IPS-NIHi11 (cell line): ENCODE measurements around the gene TST.

Experiments
- DNase-seq: peaks from one replicate; pipeline ENCODE4 v3.0.0; 2012; ENCODE audit warnings: mixed read lengths, low spot score

Gene TST

GRCh38 chr22:37053310-37054055 lies 34.2 kb upstream of the TST start:
- no peak for DNase-seq

DNA sequence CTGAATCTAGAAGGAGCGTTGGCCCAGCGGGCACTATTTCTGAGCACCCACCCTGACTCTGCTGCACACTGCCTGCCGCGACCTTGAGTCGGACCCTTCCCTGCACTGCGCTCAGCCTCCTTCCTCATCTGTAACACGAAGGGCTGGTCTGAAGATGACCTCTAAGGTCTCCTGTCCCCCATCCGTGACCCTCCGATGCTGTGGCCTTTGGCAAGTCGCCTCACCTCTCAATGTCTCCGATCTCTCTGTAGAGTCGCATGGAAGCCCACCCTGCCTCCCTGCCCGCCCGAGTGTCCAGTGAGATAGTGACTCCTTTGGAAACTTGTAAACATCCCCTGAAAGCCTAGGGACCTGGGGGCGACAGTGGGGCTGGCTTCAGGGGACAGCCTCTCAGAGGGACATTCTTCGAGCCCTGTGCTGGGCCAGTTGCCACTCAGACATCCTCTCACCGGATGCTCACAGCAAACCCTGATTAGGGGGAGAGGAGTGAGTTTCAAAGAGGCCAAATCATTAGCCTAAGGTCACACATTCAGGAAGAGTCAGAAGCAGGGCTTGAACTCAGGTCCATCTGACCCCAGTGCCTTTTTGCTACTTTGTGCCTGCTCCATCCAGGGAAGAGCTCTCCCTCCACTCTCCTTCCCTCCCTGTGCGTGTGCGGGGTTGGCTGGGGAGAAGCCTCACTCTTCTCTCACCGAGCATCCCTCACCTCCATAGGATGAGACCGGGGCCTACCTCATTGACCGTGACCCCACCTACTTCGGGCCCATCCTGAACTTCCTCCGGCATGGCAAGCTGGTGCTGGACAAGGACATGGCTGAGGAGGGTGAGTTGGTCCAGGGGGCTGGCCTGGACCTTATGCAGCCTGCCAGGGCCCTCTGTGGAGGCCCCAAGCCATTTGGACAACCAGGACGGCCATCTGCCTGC lies 33.4 kb upstream of the TST start:
- DNase-seq = no peak

GRCh38 chr22:37051391-37052385 lies 32.4 kb upstream of the TST start, which contains the start of gene KCTD17:
TSS of gene KCTD17 (plus strand) at chr22:37051742. CDS start at chr22:37051761, 19 bp downstream.
- peak; percentile 95 for DNase-seq

GRCh38 chr22:37050913-37051312 lies 31.7 kb upstream of the TST start:
- DNase-seq = no peak

- DNase-seq = no peak
Observed at GRCh38 chr22:37049224-37049623, 30.0 kb upstream of the TST start.

DNA sequence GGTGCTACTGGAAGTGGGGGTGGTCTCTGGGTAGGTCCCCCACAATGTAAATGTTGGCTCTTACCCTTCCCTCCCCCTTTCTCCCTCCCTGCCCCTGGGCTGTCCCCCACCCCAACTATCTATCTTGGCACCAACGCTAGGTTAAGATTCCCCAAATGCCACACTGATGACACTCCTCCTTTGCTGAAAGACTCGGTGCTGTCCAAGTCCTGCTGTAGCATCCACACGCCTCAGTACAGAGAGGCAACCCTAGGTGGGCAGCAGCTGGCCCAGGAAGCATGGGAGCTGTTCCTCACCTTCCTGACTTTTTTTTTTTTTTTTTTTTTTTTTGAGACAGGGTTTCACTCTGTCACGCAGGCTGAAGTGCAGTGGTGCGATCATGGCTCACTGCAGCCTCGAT lies 28.9 kb upstream of the TST start:
- no peak for DNase-seq

- DNase-seq = no peak
Observed at GRCh38 chr22:37047006-37047405, 27.8 kb upstream of the TST start.

- no peak for DNase-seq
Observed at GRCh38 chr22:37046589-37046988, 27.3 kb upstream of the TST start.

DNA sequence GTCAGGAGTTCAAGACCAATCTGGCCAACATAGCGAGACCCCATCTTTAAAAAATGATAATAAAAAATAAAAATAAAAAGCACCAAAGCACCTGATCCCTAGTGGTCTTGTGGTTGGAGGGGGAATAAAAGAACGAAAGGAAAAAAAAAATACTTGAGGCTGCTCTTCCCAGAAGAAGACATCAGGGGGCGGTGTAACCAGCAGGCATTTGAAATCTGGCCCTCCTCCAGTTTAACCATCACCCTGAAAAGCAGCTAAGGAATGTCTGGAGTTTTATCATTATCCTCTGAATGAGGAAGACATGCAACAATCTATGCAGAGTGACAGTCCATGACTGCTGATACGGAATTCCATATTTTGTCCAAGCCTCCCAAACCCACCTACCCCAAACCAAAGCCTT lies 26.7 kb upstream of the TST start:
- peak; percentile 66 for DNase-seq

GRCh38 chr22:37044634-37045625 lies 25.7 kb upstream of the TST start:
- DNase-seq = no peak

GRCh38 chr22:37043828-37044538 lies 24.7 kb upstream of the TST start:
- peak; percentile 74 for DNase-seq

- DNase-seq = no peak
Observed at GRCh38 chr22:37043209-37043827, 24.1 kb upstream of the TST start.

GRCh38 chr22:37039466-37039865 lies 20.2 kb upstream of the TST start:
- no peak for DNase-seq

- DNase-seq = no peak
Observed at GRCh38 chr22:37037669-37038068, 18.4 kb upstream of the TST start.

DNA sequence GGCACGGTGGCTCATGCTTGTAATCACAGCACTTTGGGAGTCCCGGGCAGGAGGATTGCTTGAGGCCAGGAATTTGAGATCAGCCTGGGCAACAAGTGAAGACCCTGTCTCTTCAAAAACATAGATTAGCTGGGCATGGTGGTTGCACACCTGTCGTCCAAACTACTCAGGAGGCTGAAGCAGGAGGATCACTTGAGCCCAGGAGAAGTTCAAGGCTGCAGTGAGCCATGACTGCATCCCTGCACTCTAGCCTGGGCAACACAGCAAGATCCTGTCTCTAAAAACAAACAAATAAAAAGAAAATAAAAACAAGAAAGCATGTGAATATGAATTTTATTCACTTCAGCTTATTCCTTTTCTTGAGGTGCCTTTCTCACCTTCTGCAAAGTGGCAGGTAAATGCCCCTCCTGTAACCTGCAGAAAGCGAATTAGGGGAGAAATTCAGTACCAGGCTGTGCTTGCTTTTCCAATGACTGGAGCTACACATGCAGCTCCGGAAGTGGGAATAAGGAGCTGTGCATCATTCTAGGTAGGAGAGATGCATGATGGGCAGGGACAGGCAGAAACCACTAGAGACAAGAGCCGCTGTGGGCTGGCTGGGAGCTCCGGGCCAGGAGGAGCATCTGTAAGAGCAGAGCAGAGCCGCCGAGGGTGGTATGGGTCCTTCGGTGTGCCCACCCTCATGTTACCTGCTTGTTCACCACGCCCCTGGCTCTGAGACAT lies 17.6 kb upstream of the TST start:
- DNase-seq = no peak

DNA sequence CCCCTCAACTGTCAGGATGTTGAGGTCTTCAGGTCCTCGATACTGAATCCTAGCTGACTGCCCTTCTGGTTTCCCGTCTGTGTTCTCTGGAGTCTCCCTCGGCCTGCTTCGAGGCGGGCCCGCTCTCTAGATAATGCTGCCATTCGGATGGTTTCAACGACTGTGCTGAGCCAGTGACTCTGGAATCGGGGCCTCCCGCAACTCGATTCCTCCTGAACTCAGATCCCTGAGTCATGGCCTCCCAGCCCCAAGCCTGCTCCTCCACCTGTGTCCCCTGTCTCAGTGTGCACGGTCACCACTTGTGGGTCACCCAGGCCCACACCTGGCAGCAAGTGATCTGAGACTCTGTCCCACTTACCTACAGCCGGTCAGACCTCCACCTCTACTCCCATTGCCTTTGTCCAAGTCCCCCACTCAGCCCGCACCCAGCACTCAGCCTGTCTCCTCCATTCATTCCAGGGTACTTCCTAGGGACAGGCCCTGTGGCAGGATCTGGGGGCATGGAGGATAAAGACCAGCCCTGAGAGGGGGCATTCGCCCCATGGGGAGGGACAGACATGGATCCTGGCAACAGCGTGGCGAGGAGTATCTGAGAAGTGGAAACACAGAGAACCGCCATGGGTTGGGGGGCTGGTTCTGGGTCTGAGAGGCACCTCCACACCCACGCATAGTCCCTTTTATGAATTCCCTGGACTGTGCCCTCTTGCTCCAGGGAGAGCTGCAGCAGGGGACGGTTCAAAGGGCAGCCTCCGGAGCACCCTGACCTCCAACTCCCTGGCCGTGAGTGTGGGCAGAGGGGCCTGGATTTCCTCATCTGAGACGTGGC lies 14.6 kb upstream of the TST start:
- DNase-seq = no peak

DNA sequence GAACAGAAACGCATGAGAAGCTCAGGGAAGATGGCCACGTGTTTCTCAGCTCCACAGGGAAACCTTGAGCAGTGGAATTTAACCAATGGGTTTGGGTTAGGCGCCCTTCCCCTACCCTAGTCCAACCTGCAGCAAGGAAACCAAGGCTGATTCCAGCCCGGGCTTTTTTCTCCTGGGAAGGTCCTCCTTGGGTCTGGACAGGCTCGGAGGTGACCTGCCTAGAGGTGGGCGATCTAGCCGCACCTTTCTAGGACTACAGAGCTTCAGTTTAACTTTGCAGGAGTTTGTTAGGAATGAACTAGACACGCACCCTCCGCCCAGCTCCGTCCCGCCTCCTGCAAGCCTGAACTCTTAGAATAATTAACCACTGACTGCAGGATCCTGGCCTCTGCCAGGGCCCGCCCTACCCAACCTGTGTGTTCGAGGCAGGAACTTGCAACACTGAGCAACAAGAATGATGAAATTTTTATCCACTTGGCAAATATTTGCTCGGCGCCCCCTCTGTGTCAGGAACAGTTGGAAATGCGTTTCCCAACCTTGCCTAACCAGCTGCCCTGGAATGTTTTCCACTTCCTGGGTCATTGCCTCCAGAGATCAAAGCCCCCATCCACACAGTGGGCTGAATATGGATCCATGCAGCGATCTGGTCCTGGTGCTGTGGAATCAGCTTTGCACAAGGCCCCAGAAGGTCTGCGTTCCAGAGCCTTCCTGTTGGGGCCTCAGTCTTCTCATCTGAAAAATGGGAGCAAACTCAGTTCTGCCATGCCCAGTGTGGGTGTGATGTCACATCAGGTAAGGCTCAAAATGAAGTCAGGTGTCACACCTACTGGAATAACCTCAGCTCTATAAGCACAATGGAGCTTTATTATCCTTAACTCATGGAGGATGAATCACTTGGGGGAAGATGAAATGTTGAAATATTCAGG lies 13.6 kb upstream of the TST start:
- peak; percentile 50 for DNase-seq
